Esophagus muscularis mucosa (tissue), 4 donors: ENCODE data around the gene SHB. TPM values are rescaled to one million over a fixed set of nuclear protein-coding genes. Genes with fewer than 3 reads are reported as not detected.

Experiments used
- DNase-seq: peaks from one replicate; pipeline ENCODE4 v3.0.0-alpha.2; 2017; ENCODE audit errors: extremely low spot score
- H3K27ac ChIP-seq, 4 donors: fragments of 200-600 bp; sonication (generic); replicated peaks in 1 of 4; 1 replicate in 3 of 4; 2 replicates in 1 of 4; pipeline ENCODE4 v1.5.1; 2016 to 2019; ENCODE audit warnings: mild to moderate bottlenecking in 1 of 4
- H3K27me3 ChIP-seq, 4 donors: fragments of 200-600 bp; sonication (generic); one replicate each; pipeline versions ENCODE4 v1.5.1 to v1.6.0; 2016 to 2019
- H3K36me3 ChIP-seq, 4 donors: fragments of 200-600 bp; sonication (generic); one replicate each; pipeline ENCODE4 v1.5.1; 2016 to 2019
- H3K4me1 ChIP-seq, 4 donors: fragments of 200-600 bp; sonication (generic); one replicate each; pipeline ENCODE4 v1.5.1; 2016 to 2019
- H3K4me3 ChIP-seq, 4 donors: fragments of 200-600 bp; sonication (generic); 1 replicate in 2 of 4; 2 replicates in 2 of 4; pipeline ENCODE4 v1.5.1; 2016 to 2019; ENCODE audit warnings: mild to moderate bottlenecking in 4 of 4, moderate library complexity in 1 of 4
- H3K9me3 ChIP-seq, 4 donors: fragments of 200-600 bp; sonication (generic); 1 replicate in 3 of 4; 2 replicates in 1 of 4; pipeline ENCODE4 v1.5.1; 2016 to 2019
- CTCF ChIP-seq, 3 experiments: fragments of 200-600 bp in 2 of 3; fragments of 450-650 bp in 1 of 3; sonication (generic) in 2 of 3; IDR thresholded peaks; one replicate each; pipeline ENCODE4 v1.5.1; 2017 to 2019; ENCODE audit warnings: antibody characterized with exemption in 3 of 3, mild to moderate bottlenecking in 2 of 3, moderate library complexity in 1 of 3
- EP300 ChIP-seq: sonication (generic); formaldehyde crosslinking; IDR thresholded peaks from one replicate; pipeline ENCODE4 v1.6.1; 2017; ENCODE audit warnings: antibody characterized with exemption
- POLR2A ChIP-seq: fragments of 450-650 bp; IDR thresholded peaks from one replicate; pipeline ENCODE4 v1.6.1; 2017; ENCODE audit warnings: antibody characterized with exemption, moderate library complexity, mild to moderate bottlenecking, low read depth
- POLR2AphosphoS5 ChIP-seq, 2 donors: sonication (generic); formaldehyde crosslinking; IDR thresholded peaks; one replicate each; pipeline ENCODE4 v1.6.1; 2017; ENCODE audit warnings: antibody characterized with exemption in 2 of 2
- WGBS: methylation state at CpG from one replicate; pipeline ENCODE4 v1.1.5; 2018; 5-methylcytosine and 5-hydroxymethylcytosine counted together
- intact Hi-C: fragments of 100-400 bp; cut with DNase I; formaldehyde crosslinking; loops from one replicate; pipeline ENCODE4 v1.15.1; 2023
- total RNA-seq, 4 donors: library from RNA; depleted of rRNA; stranded (reverse); fragments of >200 nt; gene quantifications; one replicate each; pipeline versions ENCODE4 v1.1.0 to v1.2.1, GENCODE V29; 2016

Gene SHB
- total RNA-seq, 4 donors from 2014 or later, result 16.6 to 21.2 (median 21.0) TPM

DNA sequence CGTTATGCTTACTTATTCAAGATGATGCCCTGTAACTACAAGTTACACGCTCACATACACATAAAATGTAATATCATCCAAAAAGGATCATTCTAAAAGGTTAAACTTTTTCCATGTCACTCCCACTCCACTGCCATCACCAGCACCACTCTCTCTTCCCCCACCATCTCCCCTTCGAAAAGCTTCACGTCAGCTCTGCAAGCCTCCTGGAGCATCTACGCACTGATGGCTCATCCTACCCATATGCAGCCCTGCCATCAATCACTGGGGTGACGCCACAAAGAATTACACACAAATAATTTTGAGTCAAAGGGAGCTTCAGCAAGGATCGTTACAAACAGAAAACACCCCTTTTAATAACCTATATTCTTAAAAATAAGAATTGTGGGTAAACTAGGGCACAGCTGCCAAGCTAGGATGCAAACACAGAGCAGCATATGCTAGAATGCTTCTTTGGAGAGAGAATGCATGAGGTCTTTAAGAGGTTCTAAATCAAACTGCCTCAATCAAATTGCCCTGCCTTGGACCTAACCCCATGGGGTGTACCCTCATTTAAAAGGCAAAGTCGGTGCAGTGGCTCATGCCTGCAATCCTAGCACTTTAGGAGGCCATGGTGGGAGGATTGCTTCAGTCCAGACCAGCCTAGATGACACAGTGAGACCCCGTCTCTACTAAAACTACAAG, 56.1 kb downstream of the SHB start:
- intact Hi-C loops, result no loop called here
- 91% methylated on average over 9 of the region's 9 CpGs for WGBS

GRCh38 chr9:38011991-38012390, 57.0 kb downstream of the SHB start:
- intact Hi-C loops, result no loop called here
- no peak for TF ChIP-seq POLR2A
- no peak for TF ChIP-seq EP300
- no peak for TF ChIP-seq POLR2AphosphoS5 (IDR thresholded peaks at IDR 0.05)
- TF ChIP-seq CTCF (IDR thresholded peaks at IDR 0.05), result no peak
- no peaks in the 10 kb centered on the region for H3K9me3 ChIP-seq
- no peaks in the 10 kb centered on the region for H3K27me3 ChIP-seq
- DNase-seq, result no peak
- no peak overlapping the region for H3K4me3 ChIP-seq
- peaks cover 0 to 33% (median 8%) of the 10 kb centered on the region in 4 donors for H3K36me3 ChIP-seq
- H3K4me1 ChIP-seq, result peaks cover 41 to 56% (median 42%) of the 10 kb centered on the region in 4 donors
- H3K27ac ChIP-seq, result no peak overlapping the region
- 88% methylated on average over 5 of the region's 5 CpGs for WGBS

More for the DNA sequence above, 56.1 kb downstream of the SHB start:
- Histone ChIP-seq H3K27me3 (no peaks in the 10 kb centered on the region), H3K27ac (no peak overlapping the region), H3K9me3 (no peaks in the 10 kb centered on the region), H3K4me3 (no peak overlapping the region), H3K4me1 (peaks cover 41 to 57% (median 44%) of the 10 kb centered on the region in 4 donors), H3K36me3 (peaks cover 0 to 33% (median 8%) of the 10 kb centered on the region in 4 donors)
- TF ChIP-seq CTCF (IDR thresholded peaks at IDR 0.05) (no peak), EP300 (no peak), POLR2A (no peak), POLR2AphosphoS5 (IDR thresholded peaks at IDR 0.05) (no peak)
- DNase-seq, result no peak

GRCh38 chr9:38010918-38011704, 57.9 kb downstream of the SHB start:
- DNase-seq, result no peak
- TF ChIP-seq CTCF (IDR thresholded peaks at IDR 0.05) (no peak), EP300 (no peak), POLR2A (no peak), POLR2AphosphoS5 (IDR thresholded peaks at IDR 0.05) (no peak)
- Histone ChIP-seq H3K4me1 (peaks cover 38 to 54% (median 42%) of the 10 kb centered on the region in 4 donors), H3K27ac (no peak overlapping the region), H3K27me3 (no peaks in the 10 kb centered on the region), H3K36me3 (peaks cover 0 to 33% (median 8%) of the 10 kb centered on the region in 4 donors), H3K4me3 (no peak overlapping the region), H3K9me3 (no peaks in the 10 kb centered on the region)
- intact Hi-C loops, result no loop called here
- WGBS, result 85% methylated on average over 6 of the region's 7 CpGs

DNA sequence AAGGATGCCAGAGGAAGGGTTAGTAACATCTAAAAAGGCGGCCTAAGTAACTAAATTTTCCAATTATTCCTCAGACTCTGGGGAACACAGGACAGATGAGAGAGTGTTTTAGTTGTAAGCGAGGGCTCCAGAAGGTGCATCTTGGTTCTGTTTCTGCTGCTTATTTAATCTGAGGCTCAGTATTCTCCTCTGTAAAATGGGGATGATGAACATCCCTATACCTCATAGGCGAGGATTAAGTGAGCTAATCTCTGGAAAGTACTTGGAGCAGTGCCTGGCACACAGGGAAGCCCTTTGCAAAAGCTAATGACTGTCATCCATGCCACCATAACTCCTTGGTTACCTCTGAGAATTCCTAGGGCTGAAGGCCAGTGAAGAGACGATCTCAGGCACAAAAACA, 59.0 kb downstream of the SHB start:
- Histone ChIP-seq H3K36me3 (peaks cover 0 to 26% (median 7%) of the 10 kb centered on the region in 4 donors), H3K27ac (no peak overlapping the region), H3K4me3 (no peak overlapping the region), H3K4me1 (peaks cover 34 to 61% (median 44%) of the 10 kb centered on the region in 4 donors), H3K27me3 (no peaks in the 10 kb centered on the region), H3K9me3 (no peaks in the 10 kb centered on the region)
- TF ChIP-seq EP300 (no peak), CTCF (IDR thresholded peaks at IDR 0.05) (no peak), POLR2A (no peak), POLR2AphosphoS5 (IDR thresholded peaks at IDR 0.05) (no peak)
- no peak for DNase-seq
- WGBS, result 93% methylated on average over 4 of the region's 4 CpGs
- intact Hi-C loops, result no loop called here
